NCI-H1105 (cell line): ENCODE measurements around the gene PCDHA6.
"Not testable (repeated sequence)": the region's sequence is repeated elsewhere in the genome, so short reads cannot be mapped to it uniquely, and the experiment has no call there.

Experiments
- DNase-seq: peaks from one replicate; lab custom pipeline; 2025; lab: John Stamatoyannopoulos, UW

PCDHA6 gene

DNA sequence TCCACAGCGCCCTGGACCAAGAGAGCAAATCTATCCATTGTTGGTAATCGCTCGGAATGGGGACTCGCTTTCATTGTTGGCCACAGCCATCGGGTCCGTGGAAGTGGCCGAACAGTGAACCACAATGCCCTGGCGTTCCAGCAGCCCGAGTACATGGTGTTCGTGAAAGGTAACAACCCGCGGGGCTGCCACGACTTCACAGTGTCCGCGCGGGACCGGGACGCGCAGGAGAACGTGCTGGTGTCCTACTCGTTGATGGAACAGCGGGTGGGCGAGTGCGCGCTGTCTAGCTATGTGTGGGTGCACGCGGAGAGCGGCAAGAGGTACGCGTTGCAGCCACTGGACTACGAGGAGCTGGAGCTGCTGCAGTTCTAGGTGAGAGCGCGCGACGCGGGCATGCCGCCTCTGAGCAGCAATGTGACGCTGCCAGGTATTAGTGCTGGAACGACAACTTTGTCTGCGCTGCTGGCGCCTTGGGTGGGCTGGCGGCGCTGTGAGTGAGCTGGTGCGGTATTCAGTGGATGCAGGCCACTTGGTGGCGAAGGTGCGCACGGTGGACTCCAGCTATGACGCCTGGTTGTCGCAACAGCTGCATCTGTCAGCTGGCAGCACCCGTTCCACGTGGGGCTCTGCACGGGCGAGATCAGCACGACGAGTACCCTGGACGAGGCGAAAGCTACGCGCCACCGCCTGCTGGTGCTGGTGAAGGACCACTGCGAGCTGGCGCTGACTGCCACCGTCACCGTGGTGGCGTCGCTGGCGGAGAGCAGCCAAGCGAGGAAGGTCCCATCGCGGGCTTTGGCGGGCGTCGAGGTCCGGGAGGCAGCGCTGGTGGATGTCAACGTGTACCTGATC lies 34.9 kb downstream of the PCDHA6 start:
- no peak for DNase-seq

DNA sequence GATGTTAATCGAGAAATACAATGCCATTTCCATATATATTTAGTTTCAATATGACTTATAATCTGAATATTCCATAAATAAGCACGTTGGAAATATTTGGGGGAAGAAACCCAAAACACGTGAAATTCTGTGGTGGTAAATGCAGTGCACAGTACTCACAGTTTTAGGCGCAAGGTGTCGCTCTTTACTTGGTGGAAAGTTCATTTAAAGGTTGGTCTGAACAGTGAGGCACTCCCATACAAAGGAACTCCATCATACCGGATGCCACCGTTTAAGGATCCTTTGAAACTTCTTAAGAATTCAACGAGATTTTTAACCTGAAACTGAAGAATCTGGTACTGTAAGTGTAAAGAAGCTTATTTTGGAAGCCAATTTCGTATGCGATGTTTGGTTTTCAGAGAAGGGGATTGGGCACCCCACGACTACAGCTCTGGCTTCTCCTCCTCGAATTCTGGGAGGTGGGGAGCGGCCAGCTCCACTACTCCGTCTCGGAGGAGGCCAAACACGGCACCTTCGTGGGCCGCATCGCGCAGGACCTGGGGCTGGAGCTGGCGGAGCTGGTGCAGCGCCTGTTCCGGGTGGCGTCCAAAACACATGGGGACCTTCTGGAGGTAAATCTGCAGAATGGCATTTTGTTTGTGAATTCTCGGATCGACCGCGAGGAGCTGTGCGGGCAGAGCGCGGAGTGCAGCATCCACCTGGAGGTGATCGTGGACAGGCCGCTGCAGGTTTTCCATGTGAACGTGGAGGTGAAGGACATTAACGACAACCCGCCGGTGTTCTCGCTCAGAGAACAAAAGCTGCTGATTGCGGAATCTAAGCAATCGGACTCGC lies 41.2 kb downstream of the PCDHA6 start, which contains the start of gene PCDHA11:
TSS of gene PCDHA11 (plus strand) at position 237 of the 834 bp plus-strand sequence. CDS start at position 384, 147 bp downstream.
- no peak for DNase-seq

- DNase-seq = no peak
Measured at GRCh38 chr5:140869555-140869886, 41.8 kb downstream of the PCDHA6 start.

GRCh38 chr5:140870221-140871201 lies 42.8 kb downstream of the PCDHA6 start:
- no peak for DNase-seq

DNA sequence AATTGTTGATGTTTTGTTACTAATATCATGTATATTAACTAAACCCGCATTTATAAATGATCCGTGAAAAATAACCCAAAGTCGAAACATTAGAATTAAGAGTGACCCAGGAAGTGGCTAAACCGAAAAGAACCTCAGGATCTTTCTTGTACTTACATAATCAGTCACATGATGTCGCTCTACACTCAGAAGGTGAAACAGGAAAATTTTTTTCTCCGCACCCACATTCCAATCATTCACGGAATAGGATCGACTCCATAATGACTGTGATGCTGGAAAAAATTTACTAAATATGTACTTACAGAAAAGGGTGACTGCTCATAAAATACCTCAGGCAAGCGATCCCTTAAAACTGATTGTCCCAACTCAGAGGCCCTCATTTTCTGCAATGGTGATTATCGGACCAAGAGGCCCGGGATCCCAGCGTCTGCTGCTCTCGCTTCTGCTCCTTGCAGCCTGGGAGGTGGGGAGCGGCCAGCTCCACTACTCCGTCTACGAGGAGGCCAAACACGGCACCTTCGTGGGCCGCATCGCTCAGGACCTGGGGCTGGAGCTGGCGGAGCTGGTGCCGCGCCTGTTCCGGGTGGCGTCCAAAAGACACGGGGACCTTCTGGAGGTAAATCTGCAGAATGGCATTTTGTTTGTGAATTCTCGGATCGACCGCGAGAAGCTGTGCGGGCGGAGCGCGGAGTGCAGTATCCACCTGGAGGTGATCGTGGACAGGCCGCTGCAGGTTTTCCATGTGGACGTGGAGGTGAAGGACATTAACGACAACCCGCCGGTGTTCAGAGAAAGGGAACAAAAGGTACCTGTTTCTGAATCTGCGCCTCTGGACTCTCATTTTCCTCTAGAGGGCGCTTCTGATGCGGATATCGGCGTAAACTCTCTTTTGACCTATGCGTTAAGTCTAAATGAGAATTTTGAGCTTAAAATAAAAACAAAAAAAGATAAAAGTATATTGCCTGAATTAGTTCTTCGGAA lies 47.6 kb downstream of the PCDHA6 start, which contains the start of gene PCDHA12:
TSS of gene PCDHA12 (plus strand) at position 224 of the 981 bp plus-strand sequence. CDS start at position 389, 165 bp downstream.
- DNase-seq = no peak

DNA sequence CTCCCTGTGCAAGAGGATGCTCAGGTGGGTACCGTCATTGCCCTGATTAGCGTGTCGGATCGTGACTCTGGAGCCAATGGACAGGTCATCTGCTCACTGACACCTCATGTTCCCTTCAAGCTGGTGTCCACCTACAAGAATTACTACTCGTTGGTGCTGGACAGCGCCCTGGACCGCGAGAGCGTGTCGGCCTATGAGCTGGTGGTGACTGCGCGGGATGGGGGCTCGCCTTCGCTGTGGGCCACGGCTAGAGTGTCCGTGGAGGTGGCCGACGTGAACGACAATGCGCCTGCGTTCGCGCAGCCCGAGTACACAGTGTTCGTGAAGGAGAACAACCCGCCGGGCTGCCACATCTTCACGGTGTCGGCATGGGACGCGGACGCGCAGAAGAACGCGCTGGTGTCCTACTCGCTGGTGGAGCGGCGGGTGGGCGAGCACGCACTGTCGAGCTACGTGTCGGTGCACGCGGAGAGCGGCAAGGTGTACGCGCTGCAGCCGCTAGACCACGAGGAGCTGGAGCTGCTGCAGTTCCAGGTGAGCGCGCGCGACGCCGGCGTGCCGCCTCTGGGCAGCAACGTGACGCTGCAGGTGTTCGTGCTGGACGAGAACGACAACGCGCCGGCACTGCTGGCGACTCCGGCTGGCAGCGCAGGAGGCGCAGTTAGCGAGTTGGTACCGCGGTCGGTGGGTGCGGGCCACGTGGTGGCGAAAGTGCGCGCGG lies 48.9 kb downstream of the PCDHA6 start:
- not testable (repeated sequence) for DNase-seq

- DNase-seq = no peak
Measured at GRCh38 chr5:140877262-140877581, 49.5 kb downstream of the PCDHA6 start.
